ENCODE data around the gene CACNA1C.

CACNA1C gene

GRCh38 chr12:2697057-2697800 is 644.4 kb downstream of the CACNA1C start:
- H3K4me3 ChIP-seq (ENCODE audit: insufficient read depth, low read depth, low read length), result no peak overlapping the region
- H3K9me3 ChIP-seq (ENCODE audit: control insufficient read depth, low read length), result no peaks in the 10 kb centered on the region
- H3K36me3 ChIP-seq (ENCODE audit: control insufficient read depth, insufficient read depth, low read length), result no peaks in the 10 kb centered on the region
- WGBS, 2 experiments, result 87 to 91% methylated on average over 10 of the region's 10 CpGs
- peaks cover under 1% of the 10 kb centered on the region for H3K4me1 ChIP-seq (ENCODE audit: control insufficient read depth, insufficient read depth, low read length)
- peaks cover 17% of the 10 kb centered on the region for H3K27me3 ChIP-seq (ENCODE audit: control insufficient read depth, insufficient read depth, low read length, poor library complexity, severe bottlenecking)
- no peak overlapping the region for H3K27ac ChIP-seq (ENCODE audit: insufficient read depth, low read depth, low read length, poor library complexity, severe bottlenecking)

GRCh38 chr12:2698566-2698965 is 645.8 kb downstream of the CACNA1C start:
- Histone ChIP-seq H3K27ac (ENCODE audit: insufficient read depth, low read depth, low read length, poor library complexity, severe bottlenecking) (no peak overlapping the region), H3K9me3 (ENCODE audit: control insufficient read depth, low read length) (no peaks in the 10 kb centered on the region), H3K4me3 (ENCODE audit: insufficient read depth, low read depth, low read length) (no peak overlapping the region), H3K27me3 (ENCODE audit: control insufficient read depth, insufficient read depth, low read length, poor library complexity, severe bottlenecking) (peaks cover 6% of the 10 kb centered on the region), H3K4me1 (ENCODE audit: control insufficient read depth, insufficient read depth, low read length) (no peaks in the 10 kb centered on the region), H3K36me3 (ENCODE audit: control insufficient read depth, insufficient read depth, low read length) (no peaks in the 10 kb centered on the region)
- 88 to 92% methylated on average over 1 of the region's 1 CpG for WGBS, 2 experiments

- no peak overlapping the region for H3K27ac ChIP-seq (ENCODE audit: insufficient read depth, low read depth, low read length, poor library complexity, severe bottlenecking)
Measured at GRCh38 chr12:2710701-2711100, 657.9 kb downstream of the CACNA1C start.

GRCh38 chr12:2719392-2719791 is 666.6 kb downstream of the CACNA1C start:
- WGBS, 2 experiments, result 78 to 81% methylated on average over 2 of the region's 2 CpGs
- H3K4me3 ChIP-seq (ENCODE audit: insufficient read depth, low read depth, low read length), result no peak overlapping the region
- no peaks in the 10 kb centered on the region for H3K36me3 ChIP-seq (ENCODE audit: control insufficient read depth, insufficient read depth, low read length)
- H3K4me1 ChIP-seq (ENCODE audit: control insufficient read depth, insufficient read depth, low read length), result no peaks in the 10 kb centered on the region
- H3K27ac ChIP-seq (ENCODE audit: insufficient read depth, low read depth, low read length, poor library complexity, severe bottlenecking), result no peak overlapping the region
- no peaks in the 10 kb centered on the region for H3K9me3 ChIP-seq (ENCODE audit: control insufficient read depth, low read length)
- peaks cover 24% of the 10 kb centered on the region for H3K27me3 ChIP-seq (ENCODE audit: control insufficient read depth, insufficient read depth, low read length, poor library complexity, severe bottlenecking)

More at GRCh38 chr12:2710701-2711100, 657.9 kb downstream of the CACNA1C start:
- 35 to 40% methylated on average over 1 of the region's 1 CpG for WGBS, 2 experiments
- Histone ChIP-seq H3K4me3 (ENCODE audit: insufficient read depth, low read depth, low read length) (no peak overlapping the region), H3K4me1 (ENCODE audit: control insufficient read depth, insufficient read depth, low read length) (no peaks in the 10 kb centered on the region), H3K27me3 (ENCODE audit: control insufficient read depth, insufficient read depth, low read length, poor library complexity, severe bottlenecking) (peaks cover 3% of the 10 kb centered on the region), H3K9me3 (ENCODE audit: control insufficient read depth, low read length) (no peaks in the 10 kb centered on the region), H3K36me3 (ENCODE audit: control insufficient read depth, insufficient read depth, low read length) (no peaks in the 10 kb centered on the region)

GRCh38 chr12:2722806-2723205 is 670.0 kb downstream of the CACNA1C start:
- Histone ChIP-seq H3K4me1 (ENCODE audit: control insufficient read depth, insufficient read depth, low read length) (no peaks in the 10 kb centered on the region), H3K27ac (ENCODE audit: insufficient read depth, low read depth, low read length, poor library complexity, severe bottlenecking) (no peak overlapping the region), H3K36me3 (ENCODE audit: control insufficient read depth, insufficient read depth, low read length) (no peaks in the 10 kb centered on the region), H3K27me3 (ENCODE audit: control insufficient read depth, insufficient read depth, low read length, poor library complexity, severe bottlenecking) (peaks cover 28% of the 10 kb centered on the region), H3K4me3 (ENCODE audit: insufficient read depth, low read depth, low read length) (no peak overlapping the region), H3K9me3 (ENCODE audit: control insufficient read depth, low read length) (no peaks in the 10 kb centered on the region)
- WGBS, 2 experiments, result 91 to 93% methylated on average over 1 of the region's 1 CpG

- H3K9me3 ChIP-seq (ENCODE audit: control insufficient read depth, low read length), result no peaks in the 10 kb centered on the region
- H3K36me3 ChIP-seq (ENCODE audit: control insufficient read depth, insufficient read depth, low read length), result no peaks in the 10 kb centered on the region
- H3K4me1 ChIP-seq (ENCODE audit: control insufficient read depth, insufficient read depth, low read length), result no peaks in the 10 kb centered on the region
- 88 to 90% methylated on average over 6 of the region's 6 CpGs for WGBS, 2 experiments
- peaks cover 19% of the 10 kb centered on the region for H3K27me3 ChIP-seq (ENCODE audit: control insufficient read depth, insufficient read depth, low read length, poor library complexity, severe bottlenecking)
- H3K4me3 ChIP-seq (ENCODE audit: insufficient read depth, low read depth, low read length), result no peak overlapping the region
- no peak overlapping the region for H3K27ac ChIP-seq (ENCODE audit: insufficient read depth, low read depth, low read length, poor library complexity, severe bottlenecking)
Measured at GRCh38 chr12:2732290-2732689, 679.5 kb downstream of the CACNA1C start.

- Histone ChIP-seq H3K9me3 (ENCODE audit: control insufficient read depth, low read length) (no peaks in the 10 kb centered on the region), H3K27ac (ENCODE audit: insufficient read depth, low read depth, low read length, poor library complexity, severe bottlenecking) (no peak overlapping the region), H3K27me3 (ENCODE audit: control insufficient read depth, insufficient read depth, low read length, poor library complexity, severe bottlenecking) (peaks cover 10% of the 10 kb centered on the region), H3K4me3 (ENCODE audit: insufficient read depth, low read depth, low read length) (no peak overlapping the region), H3K4me1 (ENCODE audit: control insufficient read depth, insufficient read depth, low read length) (no peaks in the 10 kb centered on the region), H3K36me3 (ENCODE audit: control insufficient read depth, insufficient read depth, low read length) (no peaks in the 10 kb centered on the region)
- WGBS, 2 experiments, result 72% methylated on average over 13 of the region's 13 CpGs
Measured at GRCh38 chr12:2733493-2734355, 680.9 kb downstream of the CACNA1C start.

- H3K27ac ChIP-seq (ENCODE audit: insufficient read depth, low read depth, low read length, poor library complexity, severe bottlenecking), result no peak overlapping the region
- no peaks in the 10 kb centered on the region for H3K36me3 ChIP-seq (ENCODE audit: control insufficient read depth, insufficient read depth, low read length)
- H3K9me3 ChIP-seq (ENCODE audit: control insufficient read depth, low read length), result no peaks in the 10 kb centered on the region
- H3K4me3 ChIP-seq (ENCODE audit: insufficient read depth, low read depth, low read length), result no peak overlapping the region
- H3K27me3 ChIP-seq (ENCODE audit: control insufficient read depth, insufficient read depth, low read length, poor library complexity, severe bottlenecking), result peaks cover 8% of the 10 kb centered on the region
- no peaks in the 10 kb centered on the region for H3K4me1 ChIP-seq (ENCODE audit: control insufficient read depth, insufficient read depth, low read length)
- 86 to 90% methylated on average over 1 of the region's 1 CpG for WGBS, 2 experiments
Measured at GRCh38 chr12:2735432-2735831, 682.6 kb downstream of the CACNA1C start.

GRCh38 chr12:2737656-2738241 is 685.0 kb downstream of the CACNA1C start:
- Histone ChIP-seq H3K27me3 (ENCODE audit: control insufficient read depth, insufficient read depth, low read length, poor library complexity, severe bottlenecking) (no peaks in the 10 kb centered on the region), H3K4me3 (ENCODE audit: insufficient read depth, low read depth, low read length) (no peak overlapping the region), H3K27ac (ENCODE audit: insufficient read depth, low read depth, low read length, poor library complexity, severe bottlenecking) (no peak overlapping the region), H3K4me1 (ENCODE audit: control insufficient read depth, insufficient read depth, low read length) (no peaks in the 10 kb centered on the region), H3K9me3 (ENCODE audit: control insufficient read depth, low read length) (no peaks in the 10 kb centered on the region), H3K36me3 (ENCODE audit: control insufficient read depth, insufficient read depth, low read length) (no peaks in the 10 kb centered on the region)
- WGBS, 2 experiments, result 80 to 85% methylated on average over 11 of the region's 11 CpGs

- Histone ChIP-seq H3K4me3 (ENCODE audit: insufficient read depth, low read depth, low read length) (no peak overlapping the region), H3K36me3 (ENCODE audit: control insufficient read depth, insufficient read depth, low read length) (no peaks in the 10 kb centered on the region), H3K9me3 (ENCODE audit: control insufficient read depth, low read length) (no peaks in the 10 kb centered on the region), H3K4me1 (ENCODE audit: control insufficient read depth, insufficient read depth, low read length) (no peaks in the 10 kb centered on the region), H3K27me3 (ENCODE audit: control insufficient read depth, insufficient read depth, low read length, poor library complexity, severe bottlenecking) (no peaks in the 10 kb centered on the region), H3K27ac (ENCODE audit: insufficient read depth, low read depth, low read length, poor library complexity, severe bottlenecking) (no peak overlapping the region)
- 80 to 88% methylated on average over 11 of the region's 11 CpGs for WGBS, 2 experiments
Measured at GRCh38 chr12:2739069-2739468, 686.3 kb downstream of the CACNA1C start.
